BE2C (cell line): ENCODE results near the gene PHF20.
"Not testable (repeated sequence)": the region's sequence is repeated elsewhere in the genome, so short reads cannot be mapped to it uniquely, and the experiment has no call there.

Experiments
- DNase-seq: peaks from one replicate; pipeline ENCODE4 v3.0.0-alpha.2; 2020
- H3K27me3 ChIP-seq: fragments of 250-450 bp; sonication (Bioruptor Pico); 2 replicates; pipeline ENCODE4 v1.5.1; 2020; ENCODE audit warnings: mild to moderate bottlenecking
- H3K36me3 ChIP-seq: fragments of 250-450 bp; sonication (Bioruptor Pico); 2 replicates; pipeline ENCODE4 v1.5.1; 2020; ENCODE audit warnings: mild to moderate bottlenecking
- H3K4me1 ChIP-seq: fragments of 250-450 bp; sonication (Bioruptor Pico); 2 replicates; pipeline ENCODE4 v1.5.1; 2020
- H3K4me3 ChIP-seq: 2 replicates; pipeline ENCODE4 v1.5.1; 2011; ENCODE audit warnings: low read depth, low read length
- H3K9me3 ChIP-seq: fragments of 250-450 bp; sonication (Bioruptor Pico); 2 replicates; pipeline ENCODE4 v1.5.1; 2020
- TF ChIP-seq, protein P1 (sequence below): IDR thresholded peaks from 2 replicates; pipeline ENCODE4 v1.5.1; 2012; ENCODE audit warnings: mild to moderate bottlenecking, low read depth, low read length

Gene PHF20

DNA sequence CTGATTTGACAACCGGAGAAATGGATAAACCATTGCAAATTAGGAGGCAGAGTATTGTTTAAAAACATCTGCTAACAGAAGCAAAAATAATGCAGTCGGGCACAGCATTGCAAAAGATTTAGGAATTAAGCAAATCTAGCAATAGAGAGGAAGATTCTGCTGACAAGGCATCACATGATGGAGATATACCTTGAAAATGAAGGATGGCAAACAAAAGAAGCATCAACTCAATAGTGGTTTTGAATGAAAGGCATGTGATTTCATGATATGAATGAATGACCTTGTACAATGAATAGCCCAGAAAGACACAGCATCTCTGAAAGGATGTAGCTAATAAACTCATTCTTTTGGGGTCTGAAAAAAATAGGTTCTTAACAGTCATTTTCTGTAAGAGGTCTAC lies 21.2 kb upstream of the PHF20 start:
- TF ChIP-seq, protein P1, sequence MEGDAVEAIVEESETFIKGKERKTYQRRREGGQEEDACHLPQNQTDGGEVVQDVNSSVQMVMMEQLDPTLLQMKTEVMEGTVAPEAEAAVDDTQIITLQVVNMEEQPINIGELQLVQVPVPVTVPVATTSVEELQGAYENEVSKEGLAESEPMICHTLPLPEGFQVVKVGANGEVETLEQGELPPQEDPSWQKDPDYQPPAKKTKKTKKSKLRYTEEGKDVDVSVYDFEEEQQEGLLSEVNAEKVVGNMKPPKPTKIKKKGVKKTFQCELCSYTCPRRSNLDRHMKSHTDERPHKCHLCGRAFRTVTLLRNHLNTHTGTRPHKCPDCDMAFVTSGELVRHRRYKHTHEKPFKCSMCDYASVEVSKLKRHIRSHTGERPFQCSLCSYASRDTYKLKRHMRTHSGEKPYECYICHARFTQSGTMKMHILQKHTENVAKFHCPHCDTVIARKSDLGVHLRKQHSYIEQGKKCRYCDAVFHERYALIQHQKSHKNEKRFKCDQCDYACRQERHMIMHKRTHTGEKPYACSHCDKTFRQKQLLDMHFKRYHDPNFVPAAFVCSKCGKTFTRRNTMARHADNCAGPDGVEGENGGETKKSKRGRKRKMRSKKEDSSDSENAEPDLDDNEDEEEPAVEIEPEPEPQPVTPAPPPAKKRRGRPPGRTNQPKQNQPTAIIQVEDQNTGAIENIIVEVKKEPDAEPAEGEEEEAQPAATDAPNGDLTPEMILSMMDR: no peak
- no peaks in the 10 kb centered on the region for H3K36me3 ChIP-seq
- DNase-seq: no peak

DNA sequence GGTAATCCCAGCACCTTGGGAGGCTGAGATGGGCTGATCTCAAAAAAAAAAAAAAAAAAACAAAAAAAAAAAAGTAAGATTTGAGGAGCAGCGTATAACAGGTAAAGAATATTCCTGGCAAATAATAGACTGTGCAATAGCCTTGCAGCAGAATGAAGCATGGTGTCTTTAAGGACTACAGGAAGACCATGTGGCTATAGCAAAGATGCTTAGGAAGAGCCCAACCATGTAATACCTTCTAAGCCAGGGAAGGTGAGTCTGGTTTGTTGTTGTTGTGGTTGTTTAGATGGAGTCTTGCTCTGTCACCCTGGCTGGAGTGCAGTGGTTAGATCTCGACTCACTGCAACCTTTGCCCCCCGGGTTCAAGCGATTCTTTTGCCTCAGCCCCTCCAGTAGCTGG lies 15.4 kb upstream of the PHF20 start:
- no peak for DNase-seq
- H3K27me3 ChIP-seq: no peaks in the 10 kb centered on the region; the same call in 1 of the 2 replicates
- H3K4me1 ChIP-seq: no peaks in the 10 kb centered on the region
- H3K4me3 ChIP-seq: no peak overlapping the region
- H3K36me3 ChIP-seq: no peaks in the 10 kb centered on the region
- TF ChIP-seq, protein P1: no peak
- no peaks in the 10 kb centered on the region for H3K9me3 ChIP-seq

More for the DNA sequence above, 21.2 kb upstream of the PHF20 start:
- no peak overlapping the region for H3K4me3 ChIP-seq
- no peaks in the 10 kb centered on the region for H3K4me1 ChIP-seq
- no peaks in the 10 kb centered on the region; the same call in 1 of the 2 replicates for H3K27me3 ChIP-seq
- H3K9me3 ChIP-seq: no peaks in the 10 kb centered on the region

DNA sequence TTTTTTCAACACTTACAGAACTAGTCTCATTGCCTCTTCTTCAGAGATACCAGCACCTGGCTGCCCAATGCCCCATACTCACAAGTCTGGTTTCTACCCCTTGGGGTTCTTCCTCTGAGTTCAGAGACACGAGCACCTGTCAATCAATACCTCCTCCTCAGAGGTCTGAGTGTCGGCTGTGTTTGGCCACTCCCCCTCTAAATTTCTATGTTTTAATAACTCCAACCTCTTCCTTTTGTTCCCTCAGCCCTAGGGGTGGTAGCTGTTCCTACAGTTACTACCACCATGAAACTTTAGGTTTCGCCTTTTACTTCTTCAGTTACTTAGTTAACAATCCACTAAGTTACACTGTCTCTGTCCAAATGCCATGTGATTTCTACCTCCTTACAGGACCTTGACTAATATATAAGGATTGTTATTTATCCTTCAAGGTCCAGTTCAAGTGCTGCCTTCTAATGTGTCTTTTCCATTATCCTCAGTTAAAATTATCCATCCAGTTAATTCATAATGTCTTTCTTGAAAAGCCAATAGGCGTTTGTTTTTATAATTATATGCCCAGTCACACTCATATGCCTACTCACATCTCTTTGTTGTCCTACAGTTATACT lies 14.6 kb upstream of the PHF20 start:
- H3K9me3 ChIP-seq: no peaks in the 10 kb centered on the region
- no peaks in the 10 kb centered on the region for H3K4me1 ChIP-seq
- TF ChIP-seq, protein P1: no peak
- H3K36me3 ChIP-seq: no peaks in the 10 kb centered on the region
- DNase-seq: no peak
- no peaks in the 10 kb centered on the region for H3K27me3 ChIP-seq
- no peak overlapping the region for H3K4me3 ChIP-seq

DNA sequence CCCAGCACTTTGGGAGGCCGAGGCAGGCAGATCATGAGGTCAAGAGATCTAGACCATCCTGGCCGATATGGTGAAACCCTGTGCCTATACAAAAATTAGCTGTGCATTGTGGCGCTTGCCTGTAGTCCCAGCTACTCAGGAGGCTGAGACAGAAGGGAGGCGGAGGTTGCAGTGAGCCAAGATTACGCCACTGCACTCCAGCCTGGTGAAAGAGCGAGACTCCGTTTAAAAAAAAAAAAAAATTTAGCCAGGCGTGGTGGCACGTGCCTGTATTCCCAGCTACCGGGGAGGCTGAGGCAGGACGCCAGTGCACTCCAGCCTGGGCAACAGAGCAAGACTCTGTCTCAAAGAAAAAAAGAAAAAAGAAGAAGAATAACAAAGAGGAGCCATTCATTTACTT lies 10.3 kb upstream of the PHF20 start:
- not testable (repeated sequence) for H3K27me3 ChIP-seq, H3K4me3 ChIP-seq, H3K9me3 ChIP-seq, H3K36me3 ChIP-seq, DNase-seq, H3K4me1 ChIP-seq

DNA sequence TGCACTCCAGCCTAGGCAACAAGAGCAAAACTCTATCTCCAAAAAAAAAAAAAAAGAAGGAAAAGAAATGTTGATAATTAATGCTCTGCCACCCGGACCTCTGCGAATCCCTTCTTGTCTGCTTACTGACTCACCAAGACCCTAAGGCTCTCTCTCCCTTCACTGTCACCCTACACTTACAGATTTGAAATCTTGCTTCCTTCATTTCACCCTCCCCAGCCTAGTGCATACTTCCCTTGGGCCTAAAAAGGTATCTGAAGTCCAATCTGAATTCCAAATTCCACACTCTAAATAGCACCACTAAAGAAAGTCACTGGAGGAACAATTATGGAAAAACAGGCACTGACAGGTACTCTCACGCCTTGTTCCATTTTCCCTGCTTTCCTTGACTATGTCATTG lies 9.4 kb upstream of the PHF20 start:
- Histone ChIP-seq H3K9me3 (no peaks in the 10 kb centered on the region), H3K4me3 (no peak overlapping the region), H3K27me3 (no peaks in the 10 kb centered on the region), H3K36me3 (no peaks in the 10 kb centered on the region), H3K4me1 (no peaks in the 10 kb centered on the region)
- DNase-seq: no peak
- TF ChIP-seq, protein P1: no peak

DNA sequence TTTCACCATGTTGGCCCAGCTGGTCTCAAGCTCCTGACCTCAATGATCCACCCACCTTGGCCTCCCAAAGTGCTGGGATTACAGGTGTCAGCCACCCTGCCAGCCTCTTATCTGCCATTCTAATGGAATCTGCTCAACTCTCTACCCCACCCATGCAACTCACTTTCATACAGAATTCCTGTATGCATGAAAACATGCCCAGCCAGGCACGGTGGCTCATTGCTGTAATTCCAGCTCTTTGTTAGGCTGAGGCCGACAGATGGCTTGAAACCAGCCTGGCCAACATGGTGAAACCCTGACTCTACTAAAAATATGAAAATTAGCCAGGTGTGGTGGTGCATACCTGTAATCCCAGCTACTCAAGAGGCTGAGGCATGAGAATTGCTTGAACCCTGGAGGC lies 6.9 kb upstream of the PHF20 start:
- not testable (repeated sequence) for H3K27me3 ChIP-seq, H3K4me1 ChIP-seq, DNase-seq, H3K9me3 ChIP-seq, H3K36me3 ChIP-seq, H3K4me3 ChIP-seq

DNA sequence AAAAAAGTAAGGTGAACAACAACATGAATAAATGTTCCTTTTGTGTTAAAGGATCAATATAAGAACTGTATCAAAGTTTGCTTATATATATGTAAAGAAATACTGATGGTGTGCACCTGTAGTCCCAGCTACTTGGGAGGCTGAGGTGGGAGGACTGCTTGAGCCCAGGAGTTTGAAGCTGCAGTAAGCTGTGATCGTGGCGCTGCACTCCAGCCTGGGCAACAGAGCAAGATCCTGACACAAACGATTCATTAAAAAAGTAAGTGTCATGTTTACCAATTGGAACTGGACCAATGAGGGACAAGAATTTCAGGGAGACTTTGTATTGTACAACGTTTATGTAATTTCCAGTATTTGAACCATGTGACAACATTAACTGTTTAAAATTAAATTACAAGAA lies 5.0 kb upstream of the PHF20 start:
- no peak overlapping the region for H3K4me3 ChIP-seq
- H3K27me3 ChIP-seq: no peaks in the 10 kb centered on the region
- DNase-seq: no peak
- TF ChIP-seq, protein P1: no peak
- peaks cover 7% of the 10 kb centered on the region for H3K9me3 ChIP-seq
- no peaks in the 10 kb centered on the region for H3K36me3 ChIP-seq
- peaks cover 5% of the 10 kb centered on the region; the same call in 1 of the 2 replicates for H3K4me1 ChIP-seq
